T-cell (primary cell): ENCODE data around the gene LAMA3. TPM values are rescaled to one million over a fixed set of nuclear protein-coding genes. Genes with fewer than 3 reads are reported as not detected.

Experiments
- ATAC-seq, 4 experiments: fragments of 200-7000 bp in 3 of 4; fragments of 150-1000 bp in 1 of 4; cut with Tn5 transposase; replicated peaks in 1 of 4; 1 replicate in 3 of 4; 2 replicates in 1 of 4; pipeline ENCODE4 v1.10.0; 2021; ENCODE audit warnings: moderate library complexity in 3 of 4, mild to moderate bottlenecking in 2 of 4, moderate number of reproducible peaks in 1 of 4
- CTCF ChIA-PET, 2 donors: fragments of 300-600 bp; sonication (Branson Sonifier 250); formaldehyde crosslinking; loops; one replicate each; lab custom pipeline; 2022; ENCODE audit warnings: antibody characterized with exemption in 2 of 2; lab: Charles Lee
- POLR2A ChIA-PET, 2 donors: fragments of 300-600 bp; sonication (Branson Sonifier 250); formaldehyde crosslinking; loops; one replicate each; lab custom pipeline; 2022; ENCODE audit warnings: antibody characterized with exemption in 2 of 2; lab: Charles Lee
- DNase-seq, 35 experiments: peaks; one replicate each; pipeline versions ENCODE4 v3.0.0 to v3.0.0-alpha.2; 2013 to 2023
- H3K27ac ChIP-seq: one replicate; pipeline ENCODE4 v1.5.1; 2013; ENCODE audit warnings: low read length
- H3K27me3 ChIP-seq, 2 experiments: replicated peaks in 1 of 2; 1 replicate in 1 of 2; 2 replicates in 1 of 2; pipeline versions ENCODE4 v1.6.1 to v1.7.0; 2013; ENCODE audit warnings: low read length in 1 of 2, mixed read lengths in 1 of 2; ENCODE audit not compliant: control insufficient read depth in 2 of 2, insufficient read depth in 2 of 2; ENCODE audit errors: extremely low read depth in 1 of 2
- H3K36me3 ChIP-seq, 2 donors: 1 replicate in 1 of 2; 2 replicates in 1 of 2; pipeline versions ENCODE4 v1.6.1 to v1.7.0; 2013; ENCODE audit warnings: low read length in 1 of 2; ENCODE audit not compliant: control insufficient read depth in 2 of 2, insufficient read depth in 1 of 2; ENCODE audit errors: extremely low read depth in 1 of 2
- H3K4me1 ChIP-seq, 2 experiments: 1 replicate in 1 of 2; 2 replicates in 1 of 2; pipeline versions ENCODE4 v1.6.1 to v1.7.0; 2013; ENCODE audit warnings: low read length in 2 of 2, mixed read lengths in 1 of 2; ENCODE audit not compliant: insufficient read depth in 2 of 2, control insufficient read depth in 1 of 2; ENCODE audit errors: extremely low read depth in 1 of 2
- H3K4me3 ChIP-seq, 2 donors: 1 replicate in 1 of 2; 2 replicates in 1 of 2; pipeline versions ENCODE4 v1.5.1 to v1.7.0; 2013; ENCODE audit warnings: mild to moderate bottlenecking in 2 of 2, low read length in 1 of 2, moderate library complexity in 1 of 2; ENCODE audit not compliant: control insufficient read depth in 1 of 2; ENCODE audit errors: extremely low read depth in 1 of 2
- H3K9me3 ChIP-seq: 2 replicates; pipeline ENCODE4 v1.7.0; 2013
- H3K27ac Mint-ChIP-seq, 2 donors: one replicate each; pipeline ENCODE4 v1.8.0; 2020 to 2021; ENCODE audit warnings: mild to moderate bottlenecking in 2 of 2, mixed read lengths in 2 of 2
- H3K27me3 Mint-ChIP-seq, 2 donors: one replicate each; pipeline ENCODE4 v1.8.0; 2021 to 2022; ENCODE audit warnings: mixed read lengths in 2 of 2
- H3K36me3 Mint-ChIP-seq: one replicate; pipeline ENCODE4 v1.8.0; 2021; ENCODE audit warnings: mixed read lengths
- H3K4me1 Mint-ChIP-seq, 3 donors: one replicate each; pipeline ENCODE4 v1.8.0; 2020 to 2022; ENCODE audit warnings: mixed read lengths in 3 of 3, mild to moderate bottlenecking in 1 of 3
- H3K4me3 Mint-ChIP-seq, 3 donors: one replicate each; pipeline ENCODE4 v1.8.0; 2020 to 2022; ENCODE audit warnings: mild to moderate bottlenecking in 3 of 3, mixed read lengths in 3 of 3, moderate library complexity in 3 of 3
- H3K9me3 Mint-ChIP-seq, 3 donors: one replicate each; pipeline ENCODE4 v1.8.0; 2020 to 2022; ENCODE audit warnings: mixed read lengths in 3 of 3
- WGBS: methylation state at CpG from one replicate; pipeline ENCODE4 v1.1.5; 2013; ENCODE audit warnings: missing lambda C conversion rate; ENCODE audit not compliant: insufficient coverage; 5-methylcytosine and 5-hydroxymethylcytosine counted together
- total RNA-seq, 35 experiments: library from RNA in 6 of 35; stranded (reverse) in 6 of 35; fragments of 120-200 nt in 1 of 35; gene quantifications; one replicate each; pipeline versions ENCODE4 v1.2.1 to v1.2.4 and lab custom pipeline; 2013 to 2026

Gene LAMA3
- total RNA-seq, 5 donors from 2014 or later (not counting 1 experiment from before 2014, with no cell fraction given), result 0.20 to 0.44 (median 0.26) TPM; not detected in 2

- peak in 2 of 4 experiments; percentile 13 to 54 for ATAC-seq
- WGBS, result 25% methylated on average over 1 of the region's 3 CpGs
- H3K4me1 ChIP-seq, result peaks cover 46 to 52% of the 10 kb centered on the region in 2 experiments
- H3K9me3 ChIP-seq, result no peaks in the 10 kb centered on the region
- H3K4me3 Mint-ChIP-seq, result peak overlapping the region in 1 of 3 donors; percentile 19
- H3K27me3 Mint-ChIP-seq, result no peaks in the 10 kb centered on the region
- peak overlapping the region; percentile 13 for H3K27ac ChIP-seq
- H3K4me1 Mint-ChIP-seq, result peaks cover 64 to 68% (median 67%) of the 10 kb centered on the region in 3 donors
- no peak overlapping the region for H3K4me3 ChIP-seq
- no peaks in the 10 kb centered on the region for H3K36me3 ChIP-seq
- no peaks in the 10 kb centered on the region for H3K36me3 Mint-ChIP-seq
- no peaks in the 10 kb centered on the region for H3K9me3 Mint-ChIP-seq
- H3K27me3 ChIP-seq, result no peaks in the 10 kb centered on the region
- peak overlapping the region; percentile 50 to 75 for H3K27ac Mint-ChIP-seq
- POLR2A ChIA-PET, result interaction anchor here in 1 of 2 donors (0.5 kb wide), 1 partner anchor 13 kb away, joined by 3 read pairs; no protein-coding TSS in a partner anchor
- DNase-seq, result no peak
- CTCF ChIA-PET, result interaction anchor here in 1 of 2 donors (1.5 kb wide), 1 partner anchor 16 kb away, joined by 6 read pairs; no protein-coding TSS in a partner anchor
Measured at GRCh38 chr18:23934252-23934651, 245.0 kb downstream of the LAMA3 start.

- peak overlapping the region in 1 of 3 donors; percentile 19 for H3K4me3 Mint-ChIP-seq
- ATAC-seq (no peak), DNase-seq (no peak)
- no peaks in the 10 kb centered on the region for H3K9me3 Mint-ChIP-seq
- Histone ChIP-seq H3K27ac (no peak overlapping the region), H3K4me1 (peaks cover 41 to 47% of the 10 kb centered on the region in 2 experiments), H3K4me3 (no peak overlapping the region), H3K9me3 (no peaks in the 10 kb centered on the region), H3K27me3 (no peaks in the 10 kb centered on the region), H3K36me3 (no peaks in the 10 kb centered on the region)
- POLR2A ChIA-PET, result interaction anchor here in 1 of 2 donors (0.5 kb wide), 1 partner anchor 12 kb away, joined by 3 read pairs; no protein-coding TSS in a partner anchor
- H3K27me3 Mint-ChIP-seq, result no peaks in the 10 kb centered on the region
- H3K4me1 Mint-ChIP-seq, result peaks cover 58 to 65% (median 63%) of the 10 kb centered on the region in 3 donors
- H3K27ac Mint-ChIP-seq, result peak overlapping the region in 1 of 2 donors; percentile 50
- H3K36me3 Mint-ChIP-seq, result no peaks in the 10 kb centered on the region
- CTCF ChIA-PET, result interaction anchor here in 1 of 2 donors (1.5 kb wide), 1 partner anchor 16 kb away, joined by 6 read pairs; no protein-coding TSS in a partner anchor
Measured at GRCh38 chr18:23934863-23935262, 245.6 kb downstream of the LAMA3 start.

GRCh38 chr18:23935804-23936203 lies 246.6 kb downstream of the LAMA3 start:
- Histone ChIP-seq H3K4me1 (peaks cover 40 to 44% of the 10 kb centered on the region in 2 experiments), H3K27me3 (no peaks in the 10 kb centered on the region), H3K36me3 (no peaks in the 10 kb centered on the region), H3K27ac (no peak overlapping the region), H3K9me3 (no peaks in the 10 kb centered on the region), H3K4me3 (no peak overlapping the region)
- Mint-ChIP-seq H3K4me3 (peak overlapping the region in 2 of 3 donors; percentile 15 to 56), H3K4me1 (peaks cover 55 to 62% (median 59%) of the 10 kb centered on the region in 3 donors), H3K36me3 (no peaks in the 10 kb centered on the region), H3K27me3 (no peaks in the 10 kb centered on the region), H3K9me3 (no peaks in the 10 kb centered on the region), H3K27ac (peak overlapping the region; percentile 67 to 78)
- no CpG with 5 or more reads among the region's 2 CpGs for WGBS
- ATAC-seq (peak; percentile 65 to 83 (median 68)), DNase-seq (peak in 25 of 35 experiments; percentile 7 to 47 (median 18))
- POLR2A ChIA-PET, result no interaction called here
- CTCF ChIA-PET, result no interaction called here

GRCh38 chr18:23936381-23936958 lies 247.2 kb downstream of the LAMA3 start:
- Histone ChIP-seq H3K27ac (no peak overlapping the region), H3K36me3 (no peaks in the 10 kb centered on the region), H3K4me3 (no peak overlapping the region), H3K4me1 (peaks cover 40 to 44% of the 10 kb centered on the region in 2 experiments), H3K27me3 (no peaks in the 10 kb centered on the region), H3K9me3 (no peaks in the 10 kb centered on the region)
- WGBS, result 100% methylated on average over 1 of the region's 6 CpGs
- H3K27ac Mint-ChIP-seq, result peak overlapping the region; percentile 53 to 73
- H3K27me3 Mint-ChIP-seq, result no peaks in the 10 kb centered on the region
- H3K4me3 Mint-ChIP-seq, result peak overlapping the region in 1 of 3 donors; percentile 53
- no peak for ATAC-seq
- ChIA-PET CTCF (no interaction called here), POLR2A (no interaction called here)
- H3K4me1 Mint-ChIP-seq, result peaks cover 55 to 63% (median 60%) of the 10 kb centered on the region in 3 donors
- DNase-seq, result no peak
- H3K9me3 Mint-ChIP-seq, result no peaks in the 10 kb centered on the region
- H3K36me3 Mint-ChIP-seq, result no peaks in the 10 kb centered on the region

GRCh38 chr18:23938043-23938756 lies 248.9 kb downstream of the LAMA3 start:
- DNase-seq (peak in 5 of 35 experiments; percentile 3 to 30 (median 14)), ATAC-seq (peak; percentile 54 to 86 (median 76))
- Mint-ChIP-seq H3K27ac (peak overlapping the region in 1 of 2 donors; percentile 72), H3K9me3 (no peaks in the 10 kb centered on the region), H3K4me3 (peak overlapping the region in 2 of 3 donors; percentile 37 to 53), H3K36me3 (no peaks in the 10 kb centered on the region), H3K4me1 (peaks cover 68 to 77% (median 75%) of the 10 kb centered on the region in 3 donors), H3K27me3 (no peaks in the 10 kb centered on the region)
- POLR2A ChIA-PET, result no interaction called here
- Histone ChIP-seq H3K4me1 (peaks cover 44 to 53% of the 10 kb centered on the region in 2 experiments), H3K27ac (no peak overlapping the region), H3K9me3 (no peaks in the 10 kb centered on the region), H3K36me3 (no peaks in the 10 kb centered on the region), H3K4me3 (no peak overlapping the region), H3K27me3 (no peaks in the 10 kb centered on the region)
- CTCF ChIA-PET, result interaction anchor here (0.6 to 1.8 kb wide), 3 partner anchors 12 to 415 kb away, joined by 3 to 4 read pairs (median 4); no protein-coding TSS in a partner anchor
- WGBS, result 54% methylated on average over 4 of the region's 11 CpGs

GRCh38 chr18:23938901-23939341 lies 249.7 kb downstream of the LAMA3 start:
- WGBS, result 100% methylated on average over 2 of the region's 5 CpGs
- CTCF ChIA-PET, result interaction anchor here (0.8 to 1.8 kb wide), 2 partner anchors 12 to 20 kb away, joined by 3 to 4 read pairs; no protein-coding TSS in a partner anchor
- no peak for ATAC-seq

More at GRCh38 chr18:23938901-23939341, 249.7 kb downstream of the LAMA3 start:
- peaks cover 70 to 78% (median 77%) of the 10 kb centered on the region in 3 donors for H3K4me1 Mint-ChIP-seq
- Histone ChIP-seq H3K36me3 (no peaks in the 10 kb centered on the region), H3K4me3 (no peak overlapping the region), H3K4me1 (peaks cover 48 to 59% of the 10 kb centered on the region in 2 experiments), H3K27ac (no peak overlapping the region), H3K9me3 (no peaks in the 10 kb centered on the region), H3K27me3 (no peaks in the 10 kb centered on the region)
- H3K36me3 Mint-ChIP-seq, result no peaks in the 10 kb centered on the region
- H3K27ac Mint-ChIP-seq, result peak overlapping the region in 1 of 2 donors; percentile 72
- H3K4me3 Mint-ChIP-seq, result peak overlapping the region in 1 of 3 donors; percentile 53
- POLR2A ChIA-PET, result interaction anchor here in 1 of 2 donors (0.6 kb wide), 1 partner anchor 201 kb away, joined by 4 read pairs; no protein-coding TSS in a partner anchor
- H3K9me3 Mint-ChIP-seq, result no peaks in the 10 kb centered on the region
- no peaks in the 10 kb centered on the region for H3K27me3 Mint-ChIP-seq
- DNase-seq, result no peak
